SK-MEL-5 (cell line): Measurements from ENCODE around the gene ATAD3A. TPM values are rescaled to one million over a fixed set of nuclear protein-coding genes. Genes with fewer than 3 reads are reported as not detected.
"Not testable (repeated sequence)": the region's sequence is repeated elsewhere in the genome, so short reads cannot be mapped to it uniquely, and the experiment has no call there.

ENCODE experiments used
- DNase-seq: peaks from one replicate; pipeline ENCODE4 v3.0.0-alpha.2; 2016; ENCODE audit warnings: low read depth, low spot score
- in situ Hi-C: cut with HindIII; loops from 2 replicates; pipeline ENCODE4 v1.10.0; 2016; ENCODE audit warnings: low sequenced_read_pairs, high pct_unique_total_duplicates, low pct_unique_long_range_greater_than_20kb
- total RNA-seq: library from RNA; depleted of rRNA; stranded (reverse); fragments of >200 nt; shearing (Covaris generic); gene quantifications from 2 replicates; pipeline ENCODE4 v1.2.3, GENCODE V29; 2014

The ATAD3A gene
- total RNA-seq, 1 experiment from 2014 or later = 36.5 TPM

DNA sequence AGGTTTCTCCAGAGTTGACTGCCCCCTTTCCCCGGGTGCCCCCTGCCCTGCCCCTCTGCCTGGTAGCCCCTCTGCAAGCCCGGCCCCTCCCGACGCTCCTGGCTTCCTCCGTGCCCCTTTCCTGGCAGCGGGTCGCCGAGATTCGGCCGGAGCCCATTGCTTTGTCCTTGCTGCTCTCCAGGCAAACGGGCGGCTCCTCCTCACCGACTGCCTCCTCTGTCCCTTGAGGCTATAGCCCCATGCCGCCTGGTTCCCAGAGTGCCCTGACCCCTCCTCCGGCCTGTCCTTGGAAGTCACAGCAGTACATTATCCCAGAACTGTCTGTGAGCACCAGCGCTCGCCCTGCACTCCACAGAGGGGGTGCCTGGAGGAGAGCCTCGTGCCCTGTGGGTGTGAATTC, 1.7 kb downstream of the ATAD3A start:
- in situ Hi-C loops, DNase-seq: not testable (repeated sequence)

- DNase-seq, in situ Hi-C loops: not testable (repeated sequence)
These were observed 2.4 kb downstream of the ATAD3A start for GRCh38 chr1:1514376-1514775.

DNA sequence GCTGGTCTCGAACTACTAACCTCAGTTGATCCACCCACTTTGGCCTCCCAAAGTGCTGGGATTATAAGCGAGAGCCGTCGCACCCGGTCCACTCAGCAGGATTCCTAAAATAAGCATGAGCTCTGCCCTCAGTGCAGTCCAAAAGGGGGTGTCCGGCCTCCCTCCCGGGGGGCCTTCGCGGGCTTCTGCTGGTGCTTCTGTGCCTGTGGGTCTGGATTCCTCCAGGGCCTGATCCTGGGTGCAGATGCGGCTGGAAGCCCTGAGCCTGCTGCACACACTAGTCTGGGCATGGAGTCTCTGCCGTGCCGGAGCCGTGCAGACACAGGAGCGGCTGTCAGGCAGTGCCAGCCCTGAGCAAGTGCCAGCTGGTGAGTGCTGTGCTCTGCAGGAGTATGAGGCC, 5.0 kb downstream of the ATAD3A start:
- DNase-seq, in situ Hi-C loops: not testable (repeated sequence)

DNA sequence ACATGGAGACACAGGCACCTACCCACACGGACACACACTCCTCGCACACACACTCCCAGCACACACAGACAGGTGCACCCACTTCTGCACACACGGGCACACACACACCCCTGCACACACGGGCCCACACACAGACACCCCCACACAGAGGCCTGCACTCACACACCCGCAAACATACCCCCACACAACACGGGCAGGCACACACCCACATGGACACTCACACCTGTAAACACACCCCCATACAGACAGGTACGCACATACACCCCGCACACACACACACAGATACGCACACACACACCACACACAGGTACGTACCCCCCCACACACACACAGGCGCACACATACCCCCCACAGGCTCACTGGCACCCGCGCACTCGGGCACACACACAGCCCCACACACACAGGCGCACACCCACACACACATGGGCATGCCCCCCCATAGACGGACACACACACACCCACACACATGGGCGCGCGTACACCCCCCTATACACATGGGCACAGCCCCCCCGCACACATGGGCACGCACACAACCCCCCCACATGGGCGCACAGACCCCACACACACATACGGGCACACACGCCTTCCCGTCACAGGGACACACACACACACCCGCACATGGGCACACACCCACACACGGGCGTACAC, 6.1 kb downstream of the ATAD3A start:
- in situ Hi-C loops = no loop called here
- no peak for DNase-seq

DNA sequence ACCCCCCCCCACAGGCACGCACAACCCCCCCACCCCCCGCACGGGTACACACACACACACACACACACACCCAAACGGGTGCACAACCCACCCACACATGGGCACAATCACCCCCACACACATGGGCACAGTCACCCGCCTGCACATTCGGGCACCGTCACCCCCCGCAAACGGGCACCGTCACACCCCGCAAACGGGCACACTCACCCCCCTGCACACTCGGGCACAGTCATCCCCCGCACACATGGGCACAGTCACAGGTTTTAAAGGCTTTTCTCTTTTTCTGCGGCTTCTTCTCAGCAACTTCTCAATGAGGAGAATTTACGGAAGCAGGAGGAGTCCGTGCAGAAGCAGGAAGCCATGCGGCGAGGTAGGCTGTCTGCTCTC, 6.7 kb downstream of the ATAD3A start:
- in situ Hi-C loops, DNase-seq: not testable (repeated sequence)

DNA sequence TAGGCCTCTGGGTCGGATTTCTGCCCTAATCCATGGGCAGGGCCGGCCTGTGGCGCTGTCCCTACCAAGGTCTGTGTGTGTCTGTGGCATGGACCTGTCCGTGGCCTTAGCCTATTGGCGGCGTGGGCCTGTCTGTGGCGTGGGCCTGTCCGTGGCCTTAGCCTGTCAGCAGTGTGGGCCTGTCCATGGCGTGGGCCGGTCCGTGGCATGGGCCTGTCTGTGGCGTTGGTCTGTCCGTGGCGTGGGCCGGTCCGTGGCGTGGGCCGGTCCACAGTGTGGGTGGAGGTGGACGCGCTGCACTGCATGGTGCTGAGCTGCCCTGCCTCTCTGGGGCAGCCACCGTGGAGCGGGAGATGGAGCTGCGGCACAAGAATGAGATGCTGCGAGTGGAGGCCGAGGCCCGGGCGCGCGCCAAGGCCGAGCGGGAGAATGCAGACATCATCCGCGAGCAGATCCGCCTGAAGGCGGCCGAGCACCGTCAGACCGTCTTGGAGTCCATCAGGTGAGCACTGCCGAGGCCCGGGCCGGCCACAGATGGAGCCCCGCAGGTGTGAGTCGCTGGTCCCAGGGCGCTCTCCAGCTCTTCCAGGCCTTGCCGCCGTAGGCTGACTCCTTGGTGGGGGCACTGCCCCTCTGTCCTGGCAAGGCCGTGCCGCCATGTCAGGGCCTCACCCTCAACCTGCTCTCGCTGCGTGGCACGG, 8.0 kb downstream of the ATAD3A start:
- DNase-seq, in situ Hi-C loops: not testable (repeated sequence)

DNA sequence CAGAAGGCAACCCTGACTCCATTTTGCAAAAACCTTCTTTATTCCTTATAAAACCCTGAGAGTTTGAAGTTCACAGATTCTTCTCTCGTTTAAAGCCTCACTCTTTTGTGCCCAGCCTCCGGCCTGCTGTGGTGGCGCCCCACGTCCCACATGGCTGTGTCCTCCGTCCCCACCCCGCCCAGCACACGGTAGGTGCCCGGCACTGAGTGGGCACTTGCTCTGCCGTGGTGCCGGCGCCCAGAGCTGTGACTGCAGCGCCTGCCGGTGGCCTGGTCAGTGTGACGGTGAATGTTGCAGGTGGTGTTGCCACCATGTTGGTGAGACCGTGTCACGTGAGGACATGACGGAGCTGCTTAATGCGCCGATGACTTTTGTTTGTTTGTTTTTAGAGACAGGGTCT, 9.4 kb downstream of the ATAD3A start:
- in situ Hi-C loops = no loop called here
- no peak for DNase-seq

DNA sequence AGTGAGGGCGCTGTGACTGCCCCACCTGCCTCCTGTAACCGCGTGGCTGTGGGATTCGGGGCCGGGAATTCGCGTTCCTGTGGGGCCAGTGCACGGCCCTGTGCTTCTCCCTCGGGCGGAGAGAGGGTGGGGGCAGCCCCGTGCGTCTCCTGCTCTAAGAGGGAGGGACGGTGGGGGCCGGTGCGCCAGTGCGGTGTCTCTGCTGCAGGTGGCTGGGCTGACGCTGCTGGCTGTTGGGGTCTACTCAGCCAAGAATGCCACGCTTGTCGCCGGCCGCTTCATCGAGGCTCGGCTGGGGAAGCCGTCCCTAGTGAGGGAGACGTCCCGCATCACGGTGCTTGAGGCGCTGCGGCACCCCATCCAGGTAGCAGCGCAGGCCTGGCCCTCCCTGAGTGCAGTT, 10.6 kb downstream of the ATAD3A start:
- in situ Hi-C loops, DNase-seq: not testable (repeated sequence)

- DNase-seq, in situ Hi-C loops: not testable (repeated sequence)
These were observed 11.3 kb downstream of the ATAD3A start for GRCh38 chr1:1523226-1523625.

DNA sequence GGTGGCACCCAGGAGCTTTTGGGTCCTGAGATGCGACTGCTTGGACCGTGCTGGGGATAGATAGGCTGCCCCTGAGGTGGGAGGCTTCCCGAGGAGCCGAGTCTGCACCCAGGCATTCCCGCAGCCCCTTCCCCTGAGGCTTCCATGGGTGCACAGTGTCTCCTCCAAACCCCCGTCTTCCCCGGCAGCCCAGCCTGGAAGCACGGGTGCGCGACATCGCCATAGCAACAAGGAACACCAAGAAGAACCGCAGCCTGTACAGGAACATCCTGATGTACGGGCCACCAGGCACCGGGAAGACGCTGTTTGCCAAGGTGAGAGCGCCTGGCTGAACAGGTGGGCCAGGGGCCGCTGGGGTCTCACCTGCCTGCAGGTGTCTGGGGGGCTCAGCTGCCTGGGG, 11.7 kb downstream of the ATAD3A start:
- in situ Hi-C loops = not testable (repeated sequence)

GRCh38 chr1:1524750-1525383, 12.9 kb downstream of the ATAD3A start:
- DNase-seq, in situ Hi-C loops: not testable (repeated sequence)

More for the DNA sequence above, 11.7 kb downstream of the ATAD3A start:
- DNase-seq = not testable (repeated sequence)

- DNase-seq, in situ Hi-C loops: not testable (repeated sequence)
These were observed 14.5 kb downstream of the ATAD3A start for GRCh38 chr1:1526476-1526875.

- in situ Hi-C loops = no loop called here
- DNase-seq = no peak
These were observed 15.3 kb downstream of the ATAD3A start for GRCh38 chr1:1527092-1527816.

DNA sequence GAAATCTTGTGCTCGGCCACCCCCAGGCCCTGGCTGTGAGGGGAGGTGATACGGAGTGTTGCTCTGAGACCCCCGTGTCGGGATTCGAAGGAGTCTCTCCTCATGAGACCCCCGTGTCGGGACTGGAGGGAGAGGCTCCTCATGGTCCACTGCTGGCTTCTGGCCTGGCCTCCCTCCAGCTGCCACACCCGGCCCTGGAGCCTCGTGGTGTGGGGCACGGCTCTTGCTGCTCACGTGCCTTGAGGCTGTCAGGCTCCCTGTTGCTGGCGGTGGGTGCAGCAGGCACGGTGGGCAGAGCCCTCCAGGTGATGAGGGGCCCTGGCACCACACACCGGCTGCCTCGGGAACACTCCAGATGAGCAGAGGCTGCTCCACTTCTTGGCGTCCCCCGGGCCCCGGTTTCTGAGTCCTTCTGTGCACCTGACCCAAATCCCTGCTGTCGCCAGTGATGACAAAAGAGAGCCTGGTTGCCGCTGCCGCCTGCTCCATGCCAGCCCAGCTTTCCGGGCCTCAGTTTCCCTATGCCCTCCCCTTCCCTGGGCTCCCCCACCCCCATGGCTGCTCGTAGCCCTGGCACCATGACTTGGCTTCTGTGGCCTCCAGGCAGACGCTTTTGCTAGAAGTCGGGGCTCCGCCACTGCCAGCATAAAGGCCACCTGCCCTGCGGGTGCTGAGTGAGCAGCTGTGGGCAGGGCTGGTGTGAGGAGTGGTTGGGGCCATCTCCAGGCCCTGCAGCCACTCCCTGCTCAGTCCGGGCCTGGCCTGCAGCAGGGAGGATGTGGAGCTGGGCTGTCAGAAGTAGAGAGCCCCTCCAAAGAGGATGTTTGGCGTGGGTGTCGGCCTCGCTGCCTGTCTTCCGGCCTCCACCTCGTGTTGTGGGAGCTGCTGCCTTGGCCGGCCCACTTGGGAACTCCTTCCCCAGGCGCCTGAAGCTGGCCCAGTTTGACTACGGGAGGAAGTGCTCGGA, 16.6 kb downstream of the ATAD3A start:
- in situ Hi-C loops = no loop called here
- no peak for DNase-seq

DNA sequence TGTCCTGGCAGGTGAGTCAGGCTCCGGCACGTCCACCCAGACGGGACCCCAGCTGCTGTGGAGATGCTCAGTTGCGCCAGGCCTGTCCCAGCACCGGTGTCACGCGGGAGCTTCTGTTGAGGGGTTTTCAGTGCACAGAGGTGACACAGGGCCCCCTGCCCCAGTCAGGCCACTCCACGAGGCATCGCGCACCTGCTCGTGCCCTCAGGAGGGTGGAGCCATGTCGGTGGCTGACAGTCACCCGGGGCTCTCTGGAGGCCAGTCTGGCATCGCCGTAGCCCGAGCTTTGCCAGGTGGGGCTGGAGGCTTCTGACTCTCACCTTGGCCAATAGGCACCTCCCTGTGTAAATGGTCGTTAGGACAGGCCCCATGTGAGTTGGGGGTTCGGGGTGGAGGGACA, 17.4 kb downstream of the ATAD3A start:
- no peak for DNase-seq
- in situ Hi-C loops = no loop called here

- in situ Hi-C loops = no loop called here
- DNase-seq = no peak
These were observed 18.0 kb downstream of the ATAD3A start for GRCh38 chr1:1529936-1530335.

DNA sequence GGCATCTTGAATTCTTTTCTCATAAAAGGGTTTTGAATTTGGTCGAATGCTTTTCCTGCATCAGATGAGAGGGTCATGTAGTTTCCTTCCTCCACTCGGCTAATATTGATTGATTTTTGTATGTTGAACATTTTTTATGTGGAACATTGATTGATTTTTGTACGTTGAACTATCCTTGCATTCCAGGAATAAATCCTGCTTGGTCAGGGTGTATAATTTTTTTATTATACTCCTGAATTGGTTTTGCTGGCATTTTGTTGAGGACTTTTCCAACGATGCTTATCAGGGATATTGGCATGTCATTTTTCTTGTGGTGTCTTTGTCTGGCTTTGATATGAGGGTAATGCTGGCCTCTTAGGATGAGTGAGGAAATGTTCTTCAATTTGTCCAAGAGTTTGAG, 20.0 kb downstream of the ATAD3A start:
- in situ Hi-C loops = no loop called here
- DNase-seq = no peak
